SKM-1 (cell line): ENCODE measurements around the gene LARP1B.
"Not testable (repeated sequence)": the region's sequence is repeated elsewhere in the genome, so short reads cannot be mapped to it uniquely, and the experiment has no call there.

Experiments
- DNase-seq: peaks from one replicate; lab custom pipeline; 2025; ENCODE audit not compliant: unreplicated experiment; lab: John Stamatoyannopoulos, UW

The LARP1B gene

GRCh38 chr4:128221586-128221985 lies 160.5 kb downstream of the LARP1B start:
- no peak for DNase-seq

GRCh38 chr4:128225148-128225547 lies 164.0 kb downstream of the LARP1B start:
- no peak for DNase-seq

- DNase-seq, result no peak
Observed at GRCh38 chr4:128227991-128228571, 167.0 kb downstream of the LARP1B start.

- no peak for DNase-seq
Observed at GRCh38 chr4:128228845-128229795, 168.0 kb downstream of the LARP1B start.

DNA sequence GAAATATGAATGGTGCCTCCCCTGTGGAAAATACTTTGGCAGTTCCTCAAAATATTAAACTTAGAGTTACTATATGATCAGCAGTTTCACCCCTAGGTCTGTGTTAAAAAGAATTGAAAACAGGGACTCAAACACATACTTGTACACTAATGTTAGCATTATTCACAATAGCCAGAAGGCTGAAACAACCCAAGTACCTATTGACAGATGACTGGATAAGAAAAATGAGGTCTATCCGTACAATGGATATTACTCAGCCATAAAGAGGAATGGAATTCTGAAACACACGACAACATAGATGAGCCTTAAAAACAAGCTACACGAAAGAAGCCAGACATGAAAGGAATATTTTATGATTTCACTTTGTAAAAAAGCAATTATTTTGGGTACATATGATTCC lies 171.6 kb downstream of the LARP1B start:
- DNase-seq, result no peak

DNA sequence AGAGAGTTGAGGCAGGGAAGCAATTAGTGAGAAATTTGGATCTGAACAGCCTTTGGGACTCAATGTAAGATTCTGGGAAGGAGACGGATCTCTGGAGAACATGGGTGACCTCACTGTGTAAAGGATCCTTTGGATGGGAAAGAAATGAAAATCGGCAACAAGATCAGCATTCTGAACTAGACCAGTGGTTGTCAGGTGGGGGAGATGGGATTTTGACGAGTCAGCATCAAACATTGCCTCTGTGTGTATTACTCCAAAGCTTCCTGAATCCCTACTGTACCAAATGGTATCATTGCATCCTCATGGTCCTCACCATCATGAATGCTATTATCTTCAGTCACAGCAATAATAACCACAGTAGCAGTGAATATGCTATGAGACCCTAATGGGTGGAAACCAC lies 173.7 kb downstream of the LARP1B start:
- DNase-seq, result no peak

GRCh38 chr4:128241019-128241418 lies 179.9 kb downstream of the LARP1B start:
- no peak for DNase-seq

DNA sequence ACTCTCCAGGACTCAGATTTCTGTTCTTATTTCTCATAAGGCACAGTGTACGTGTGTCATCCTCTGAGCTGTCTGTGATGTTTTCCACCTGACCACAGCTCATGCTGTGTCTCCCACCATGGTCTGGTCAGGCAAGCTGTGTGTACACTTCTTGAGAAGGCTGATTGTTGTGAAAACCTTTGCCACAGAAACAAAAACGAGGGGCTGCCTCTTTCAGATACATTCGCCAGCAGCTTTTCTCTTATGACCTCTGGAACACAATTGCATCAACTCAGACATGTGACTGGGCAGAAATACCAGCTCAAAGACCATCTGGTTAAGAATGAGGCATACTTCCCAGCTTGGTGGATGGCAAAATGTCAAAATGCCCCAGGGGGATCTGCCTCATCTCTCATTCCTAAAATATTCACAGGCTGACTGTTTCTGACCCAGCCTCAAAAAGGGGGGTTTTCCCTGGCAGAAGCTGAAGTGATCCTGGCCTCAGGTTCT lies 180.4 kb downstream of the LARP1B start:
- DNase-seq, result no peak

- DNase-seq, result no peak
Observed at GRCh38 chr4:128241981-128242380, 180.9 kb downstream of the LARP1B start.

- no peak for DNase-seq
Observed at GRCh38 chr4:128242601-128243000, 181.5 kb downstream of the LARP1B start.

DNA sequence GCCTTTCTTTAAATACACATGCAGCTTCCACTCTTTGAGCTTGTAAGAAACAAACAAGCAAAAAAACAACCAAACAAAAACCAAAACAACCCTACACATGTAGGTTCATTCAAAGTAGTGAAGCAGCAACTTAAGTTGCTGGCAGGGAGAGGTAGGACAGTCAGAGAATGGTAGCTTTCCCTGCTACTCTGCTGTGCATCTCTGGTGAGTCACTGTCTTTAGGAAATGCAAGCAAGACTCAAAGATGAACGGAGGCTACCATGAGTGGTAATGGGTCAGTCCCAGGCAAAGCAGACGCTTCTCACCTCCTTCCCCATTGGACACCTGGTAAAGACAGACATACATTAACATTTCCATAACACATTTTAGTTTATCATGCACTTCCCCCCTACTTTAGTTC lies 183.3 kb downstream of the LARP1B start:
- DNase-seq, result no peak

- not testable (repeated sequence) for DNase-seq
Observed at GRCh38 chr4:128245391-128245790, 184.3 kb downstream of the LARP1B start.

- no peak for DNase-seq
Observed at GRCh38 chr4:128247906-128248305, 186.8 kb downstream of the LARP1B start.

- no peak for DNase-seq
Observed at GRCh38 chr4:128249787-128250668, 188.9 kb downstream of the LARP1B start.

GRCh38 chr4:128255906-128256305 lies 194.8 kb downstream of the LARP1B start:
- no peak for DNase-seq

DNA sequence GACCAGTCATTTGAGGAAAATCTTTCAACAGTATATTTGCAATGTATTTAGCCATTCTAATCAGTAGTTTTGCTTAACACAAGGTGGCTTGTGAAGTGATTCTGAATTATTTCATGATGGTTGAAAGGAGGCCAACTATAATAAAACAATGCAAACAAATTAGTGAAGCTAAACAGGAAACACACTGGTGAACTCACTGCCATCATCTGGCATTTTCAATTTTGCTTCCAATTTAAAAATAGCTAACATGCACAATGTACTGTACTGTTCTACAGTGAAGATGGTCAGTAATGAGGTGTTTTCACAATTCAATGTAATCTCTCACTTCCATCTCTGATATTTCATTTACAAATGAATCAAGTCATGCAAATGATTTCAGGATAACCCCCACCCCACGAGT lies 195.4 kb downstream of the LARP1B start:
- DNase-seq, result no peak

DNA sequence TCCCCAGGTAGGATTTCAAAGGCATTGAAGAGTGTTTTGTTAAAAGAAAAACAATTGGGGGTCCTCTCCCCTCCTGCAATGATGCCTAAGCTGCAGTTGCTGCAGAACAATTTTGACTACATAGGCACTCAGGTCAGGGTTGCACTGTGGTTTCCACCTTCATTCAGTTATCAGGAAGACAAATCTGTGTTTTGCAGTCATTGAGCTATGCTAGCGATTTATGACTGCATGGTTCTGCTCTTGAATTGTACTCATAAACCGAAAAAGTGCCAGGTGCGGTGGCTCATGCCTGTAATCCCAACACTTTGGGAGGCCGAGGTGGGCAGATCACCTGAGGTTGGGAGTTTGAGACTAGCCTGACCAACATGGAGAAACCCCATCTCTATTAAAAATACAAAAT lies 197.1 kb downstream of the LARP1B start:
- not testable (repeated sequence) for DNase-seq

DNA sequence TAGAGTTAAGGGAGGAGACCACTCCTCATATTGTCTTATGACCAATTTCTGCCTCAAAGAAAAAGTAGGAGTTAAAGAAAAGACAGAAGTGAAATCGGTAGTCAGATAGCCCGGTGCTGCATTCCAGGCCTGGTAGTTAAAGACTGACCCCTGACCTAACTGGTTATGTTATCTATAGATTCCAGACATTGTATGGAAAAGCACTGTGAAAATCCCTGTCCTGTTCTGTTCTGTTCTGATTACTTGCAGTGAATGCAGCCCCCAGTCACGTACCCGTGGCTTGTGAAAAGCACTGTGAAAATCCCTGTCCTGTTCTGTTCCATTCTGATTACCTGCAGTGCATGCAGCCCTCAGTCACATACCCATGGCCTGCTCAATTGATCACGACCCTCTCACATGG lies 198.8 kb downstream of the LARP1B start:
- not testable (repeated sequence) for DNase-seq
